Fibroblast of skin of back (primary cell): ENCODE data around the gene KATNBL1.
"Not testable (repeated sequence)": the region's sequence is repeated elsewhere in the genome, so short reads cannot be mapped to it uniquely, and the experiment has no call there.

Experiments
- DNase-seq: peaks from one replicate; pipeline ENCODE4 v3.0.0-alpha.2; 2013

Gene KATNBL1

DNA sequence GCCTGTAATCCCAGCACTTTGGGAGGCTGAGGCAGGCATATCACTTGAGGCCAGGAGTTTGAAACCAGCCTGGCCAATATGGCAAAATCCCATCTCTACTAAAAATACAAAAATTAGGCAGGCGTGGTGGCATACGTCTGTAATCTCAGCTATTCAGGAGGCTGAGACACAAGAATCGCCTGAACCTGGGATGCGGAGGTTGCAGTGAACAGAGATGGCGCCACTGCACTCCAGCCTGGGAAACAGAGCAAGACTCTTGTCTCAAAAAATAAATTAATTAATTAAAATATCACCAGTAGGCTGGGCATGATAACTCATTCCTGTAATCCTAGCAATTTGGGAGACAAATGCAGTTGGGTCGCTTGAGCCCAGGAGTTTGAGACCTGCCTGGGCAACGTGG, 16.6 kb downstream of the KATNBL1 start:
- not testable (repeated sequence) for DNase-seq

DNA sequence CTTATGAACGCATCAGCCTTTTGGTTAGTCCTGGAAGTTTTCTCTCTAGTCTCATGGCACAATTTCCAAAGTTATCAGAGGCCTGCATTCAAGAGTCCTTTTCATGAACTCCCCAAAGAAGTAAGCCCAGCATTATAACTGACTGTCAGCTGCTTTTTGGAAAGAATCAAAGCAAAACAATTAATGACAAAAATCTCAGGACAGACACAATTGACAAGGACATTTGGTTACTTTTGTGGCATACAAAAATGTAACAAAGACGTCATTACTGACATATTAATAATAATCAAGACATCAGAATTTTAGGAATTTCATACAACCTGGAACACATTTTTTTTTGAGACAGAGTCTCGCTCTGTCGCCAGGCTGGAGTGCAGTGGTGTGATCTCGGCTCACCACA, 21.2 kb downstream of the KATNBL1 start:
- no peak for DNase-seq

DNA sequence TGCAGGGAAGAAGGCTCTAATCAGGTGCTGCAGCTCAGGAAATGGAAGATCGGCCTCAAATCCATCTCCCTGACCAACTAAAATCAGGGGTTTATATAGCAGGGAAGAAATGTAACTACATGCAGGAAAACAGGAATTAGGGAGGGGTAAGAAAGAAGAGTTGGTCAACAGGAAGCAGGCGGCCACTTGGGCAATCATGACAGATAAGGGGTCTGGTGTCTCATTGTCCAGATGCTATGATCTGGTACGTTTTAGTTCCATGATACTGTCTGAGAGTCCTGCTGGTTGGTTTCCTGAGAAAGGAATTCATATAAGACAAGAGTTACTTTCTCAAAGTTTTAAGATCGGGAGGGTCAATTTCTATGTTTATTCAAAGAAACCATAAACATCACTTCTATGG, 24.2 kb downstream of the KATNBL1 start:
- DNase-seq, result no peak

DNA sequence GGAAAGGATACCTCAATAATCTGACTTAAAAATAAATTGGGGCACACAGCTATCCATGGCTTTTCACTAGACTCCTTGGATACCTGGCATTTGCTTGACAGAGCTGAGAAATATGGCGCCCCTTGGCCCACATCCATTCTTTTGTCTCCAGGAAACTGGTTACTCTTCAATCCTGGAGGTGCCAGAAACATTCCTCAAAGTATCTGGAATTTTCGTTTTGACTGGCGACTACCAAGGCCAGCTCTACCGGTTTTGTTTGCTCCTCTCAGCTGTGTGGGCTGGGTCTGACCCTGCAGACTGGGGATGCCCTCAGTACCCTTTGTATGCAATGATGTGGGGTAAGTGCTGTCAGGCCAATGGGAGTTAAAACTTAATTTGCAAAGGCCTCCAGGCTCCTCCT, 27.0 kb downstream of the KATNBL1 start:
- DNase-seq, result no peak

DNA sequence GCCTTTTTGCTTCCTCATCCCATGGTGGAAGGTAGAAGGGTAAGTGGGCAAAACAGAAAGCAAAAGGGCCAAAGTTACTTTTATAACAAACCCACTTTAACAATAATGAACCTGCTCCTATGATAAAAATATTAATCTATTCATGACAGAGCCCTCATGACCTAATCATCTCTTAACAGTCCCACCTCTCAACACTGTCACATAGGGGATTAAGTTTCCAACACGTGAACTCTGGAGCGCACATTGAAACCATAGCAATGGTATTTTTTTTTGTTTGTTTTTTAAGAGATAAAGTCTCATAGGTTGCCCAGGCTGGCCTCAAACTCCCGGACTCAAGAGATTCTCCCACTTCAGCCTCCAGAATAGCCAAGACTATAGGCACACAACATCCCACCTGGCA, 30.7 kb downstream of the KATNBL1 start:
- no peak for DNase-seq

DNA sequence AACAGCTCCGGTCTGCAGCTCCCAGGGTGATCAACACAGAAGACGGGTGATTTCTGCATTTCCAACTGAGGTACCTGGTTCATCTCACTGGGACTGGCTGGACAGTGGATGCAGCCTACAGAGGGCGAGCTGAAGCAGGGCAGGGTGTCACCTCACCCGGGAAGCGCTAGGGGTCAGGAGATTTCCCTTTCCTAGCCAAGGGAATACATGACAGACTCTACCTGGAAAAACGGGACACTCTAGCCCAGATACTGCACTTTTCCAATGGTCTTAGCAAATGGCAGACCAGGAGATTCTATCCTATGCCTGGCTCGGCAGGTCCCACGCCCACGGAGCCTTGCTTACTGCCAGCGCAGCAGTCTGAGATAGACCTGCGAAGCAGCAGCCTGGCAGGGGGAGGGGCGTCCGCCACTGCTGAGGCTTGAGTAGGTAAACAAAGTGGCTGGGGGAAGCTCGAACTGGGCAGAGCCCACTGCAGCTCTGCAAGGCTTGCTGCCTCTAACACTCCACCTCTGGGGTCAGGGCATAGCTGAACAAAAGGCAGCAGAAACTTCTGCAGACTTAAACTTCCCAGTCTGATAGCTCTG, 43.8 kb downstream of the KATNBL1 start:
- DNase-seq, result not testable (repeated sequence)

DNA sequence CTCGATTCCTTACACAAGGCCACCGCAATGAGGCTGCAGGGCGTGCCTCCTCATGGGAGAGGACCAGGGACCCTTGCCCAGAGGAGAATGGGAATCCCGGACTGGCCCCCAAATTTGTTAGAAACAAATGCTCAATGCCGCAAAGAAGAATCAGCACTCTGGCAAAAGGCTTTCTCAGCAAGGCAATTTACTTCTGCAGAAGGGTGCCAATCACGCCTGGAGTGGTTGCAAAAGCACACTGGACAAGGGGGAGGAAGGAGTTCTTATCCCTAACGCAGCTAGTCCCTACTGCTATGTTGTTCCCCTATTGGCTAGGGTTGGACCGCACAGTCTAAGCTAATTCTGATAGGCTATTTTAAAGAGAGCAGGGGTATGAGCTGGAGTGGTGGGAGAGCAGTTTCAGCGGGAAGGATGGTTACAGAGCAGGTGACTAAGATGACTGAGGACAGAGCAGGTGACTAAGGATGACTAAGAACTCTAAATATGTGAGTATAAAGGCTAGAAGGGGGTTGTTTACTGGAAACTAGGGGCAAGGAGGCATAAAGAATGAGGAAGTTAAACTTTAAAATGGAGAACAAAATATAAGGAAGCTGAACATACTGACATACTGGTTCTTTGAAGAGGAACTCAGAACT, 48.5 kb downstream of the KATNBL1 start:
- no peak for DNase-seq

DNA sequence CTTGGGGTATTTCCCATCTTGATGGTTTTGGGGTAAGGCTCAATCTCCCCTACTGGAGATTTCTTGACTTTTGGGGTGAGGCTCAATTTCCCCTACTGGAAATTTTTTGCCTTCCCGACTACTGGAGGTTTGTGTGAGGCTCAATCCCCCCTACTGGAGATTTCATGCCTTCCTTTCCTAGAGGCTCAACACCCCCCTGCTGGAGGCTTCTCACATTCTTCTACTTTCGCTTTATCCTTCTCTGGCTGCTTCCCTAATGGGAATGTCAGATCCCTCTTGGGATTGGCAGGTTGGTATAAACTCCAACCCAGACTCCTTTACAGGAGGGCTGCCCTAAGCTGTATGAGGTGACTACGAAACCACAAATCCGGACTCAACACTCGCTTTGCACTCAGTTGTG, 49.2 kb downstream of the KATNBL1 start:
- no peak for DNase-seq

DNA sequence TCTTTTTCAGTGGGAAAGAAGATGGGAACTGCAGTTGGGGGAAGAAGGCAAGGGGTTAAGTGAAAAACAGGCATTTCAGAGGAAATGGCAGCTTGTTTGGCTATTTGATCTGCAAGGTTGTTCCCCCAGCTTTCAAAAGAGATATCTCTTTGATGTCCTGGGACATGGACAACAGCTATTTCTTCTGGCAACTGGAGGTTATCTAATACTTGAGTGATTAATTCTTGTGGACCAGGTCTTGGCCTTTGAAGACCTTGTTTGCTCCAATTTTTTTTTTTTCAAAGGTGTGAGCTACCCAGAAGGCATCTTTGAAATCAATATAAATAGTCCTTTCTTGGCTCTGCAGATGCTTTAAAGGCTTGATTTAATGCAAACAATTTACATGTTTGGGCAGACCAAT, 51.5 kb downstream of the KATNBL1 start:
- DNase-seq, result no peak

DNA sequence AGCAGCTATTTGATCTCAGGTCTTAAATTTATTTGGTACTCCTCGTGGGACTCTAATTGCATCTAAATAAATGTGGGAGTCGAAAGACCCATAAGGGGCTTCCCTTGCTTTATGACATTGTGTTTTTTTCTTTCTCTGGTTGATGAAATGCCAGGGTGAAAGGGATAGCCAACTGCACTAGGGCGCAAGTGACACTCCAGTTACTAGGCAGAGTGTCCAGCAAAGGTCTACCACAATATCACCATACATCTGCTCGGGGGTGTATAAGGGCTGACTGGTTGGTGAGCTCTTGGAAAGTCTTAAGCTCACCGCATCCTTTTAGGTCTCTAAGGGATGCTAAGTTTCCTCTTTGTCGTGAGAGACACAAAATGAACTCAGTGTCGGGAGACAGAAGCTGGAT, 54.0 kb downstream of the KATNBL1 start:
- no peak for DNase-seq

DNA sequence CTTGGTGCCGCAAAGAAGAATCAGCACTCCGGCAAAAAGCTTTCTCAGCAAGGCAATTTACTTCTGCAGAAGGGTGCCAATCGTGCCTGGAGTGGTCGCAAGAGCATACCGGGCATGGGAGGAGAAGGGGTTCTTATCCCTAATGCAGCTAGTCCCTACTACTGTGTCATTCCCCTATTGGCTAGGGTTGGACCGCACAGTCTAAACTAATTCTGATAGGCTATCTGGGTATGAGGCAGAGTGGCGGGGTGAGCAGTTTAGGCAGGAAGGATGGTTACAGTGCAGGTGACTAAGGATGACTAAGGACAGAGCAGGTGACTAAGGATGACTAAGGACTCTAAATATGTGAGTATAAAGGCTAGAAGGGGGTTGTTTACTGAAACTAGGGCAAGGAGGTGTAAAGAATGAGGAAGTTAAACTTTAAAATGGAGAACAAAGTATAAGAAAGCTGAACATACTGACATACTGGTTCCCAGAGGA, 55.1 kb downstream of the KATNBL1 start:
- peak; percentile 19 for DNase-seq

DNA sequence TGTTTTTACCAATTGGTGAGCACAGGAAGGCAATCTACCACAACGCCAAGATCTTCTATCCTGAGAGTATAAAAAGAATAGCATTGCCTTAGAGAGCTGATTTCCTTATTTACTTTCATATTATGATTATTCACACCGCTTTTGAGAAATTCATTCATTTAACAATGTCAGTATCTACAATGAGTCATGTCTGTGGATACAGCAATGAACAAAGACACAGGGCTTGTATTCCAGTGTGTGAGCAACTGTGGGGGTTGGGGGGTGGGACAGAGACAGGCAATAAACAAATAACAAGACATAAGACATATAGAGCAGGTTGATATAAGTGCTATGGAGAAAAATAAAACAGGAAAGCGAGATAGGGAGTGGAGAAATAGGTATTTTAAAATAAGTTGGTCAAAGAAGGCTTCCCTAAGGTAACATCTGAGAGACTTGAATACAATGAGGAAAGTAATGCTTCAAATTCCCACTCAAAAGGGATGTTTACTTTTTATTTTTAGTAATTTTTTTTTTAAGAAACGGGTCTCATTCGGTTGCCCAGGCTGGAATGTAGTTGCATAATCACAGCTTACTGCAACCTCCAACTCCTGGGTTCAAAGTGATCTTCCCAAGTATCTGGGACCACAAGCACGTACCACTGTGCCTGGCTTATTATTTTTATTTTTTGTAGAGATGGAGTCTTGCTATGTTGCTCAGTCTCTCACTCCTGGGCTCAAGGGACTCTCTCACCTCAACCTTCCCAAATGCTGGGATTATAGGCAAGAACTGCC, 62.3 kb downstream of the KATNBL1 start:
- no peak for DNase-seq

DNA sequence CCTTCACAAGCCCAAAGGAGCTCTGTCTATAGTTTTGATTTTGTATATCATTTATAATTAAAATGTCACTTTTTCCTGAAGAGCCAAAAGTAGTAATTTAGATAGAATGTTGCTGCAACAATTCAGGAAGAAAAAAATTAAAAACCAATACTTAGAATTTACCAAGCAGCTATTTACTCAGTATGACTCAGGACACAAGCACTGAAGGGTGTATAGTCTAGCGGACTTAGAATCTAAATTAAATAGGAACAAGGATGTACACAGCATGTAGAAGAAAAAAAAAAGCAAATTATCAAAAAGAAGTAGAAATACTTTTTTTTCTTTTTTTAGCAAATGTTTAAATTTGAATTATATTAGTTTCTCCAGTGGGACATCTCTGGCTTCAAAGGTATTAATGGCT, 76.4 kb downstream of the KATNBL1 start:
- no peak for DNase-seq

DNA sequence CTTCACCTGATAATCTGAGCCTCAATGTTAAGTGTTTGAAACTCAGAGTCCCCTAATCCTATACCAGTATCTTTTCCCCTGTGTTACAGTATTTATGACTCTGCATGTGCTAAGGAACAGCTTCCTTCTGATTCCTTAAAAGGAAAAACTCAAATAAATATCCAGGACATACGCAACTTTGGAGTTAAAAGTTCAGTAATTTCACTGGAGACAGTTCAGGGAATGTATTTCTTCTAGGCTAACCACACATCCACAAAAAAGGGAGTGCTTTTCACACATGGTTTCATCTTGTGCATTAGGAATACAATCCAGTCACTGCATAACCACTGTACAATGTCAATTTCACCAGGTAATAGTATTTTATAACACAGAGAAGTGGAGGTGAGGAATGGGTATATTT, 77.0 kb downstream of the KATNBL1 start:
- DNase-seq, result no peak

DNA sequence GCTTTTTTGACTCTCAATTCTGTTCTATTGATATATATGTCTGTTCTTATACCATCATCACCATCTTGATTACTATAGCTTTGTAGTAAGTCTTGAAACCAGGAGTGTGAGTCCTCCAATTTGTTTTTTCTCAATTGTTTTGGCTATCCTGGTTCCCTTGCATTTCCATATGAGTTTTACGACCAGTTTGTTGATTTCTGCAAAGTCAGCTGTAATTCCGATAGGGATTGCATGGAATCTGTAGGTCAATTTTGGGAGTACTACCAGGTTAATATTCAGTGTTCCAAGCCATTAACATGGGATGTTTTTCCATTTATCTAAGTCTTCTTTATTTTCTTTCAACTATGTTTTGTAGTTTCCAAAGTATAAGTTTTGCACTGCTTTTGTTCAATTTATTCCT, 81.0 kb downstream of the KATNBL1 start:
- no peak for DNase-seq

DNA sequence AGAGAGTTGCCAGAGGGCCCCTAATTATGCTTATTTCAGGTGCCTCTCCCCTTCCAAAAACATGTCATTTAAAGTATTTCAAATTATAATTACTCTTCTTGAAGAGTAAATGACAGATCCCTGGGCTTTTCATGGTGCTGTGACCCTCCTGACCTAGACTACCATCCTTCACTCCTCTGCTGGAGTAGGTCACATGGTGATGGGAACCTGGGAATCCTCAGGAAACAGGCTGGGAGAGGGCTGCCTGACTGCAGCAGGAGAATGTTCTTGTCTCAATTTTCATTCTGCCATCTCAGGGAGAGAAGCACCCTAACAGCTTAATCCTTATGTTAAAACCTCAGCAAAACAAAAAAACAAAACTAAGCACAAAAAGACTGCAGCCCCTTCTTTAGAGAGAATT, 83.4 kb downstream of the KATNBL1 start:
- DNase-seq, result no peak

DNA sequence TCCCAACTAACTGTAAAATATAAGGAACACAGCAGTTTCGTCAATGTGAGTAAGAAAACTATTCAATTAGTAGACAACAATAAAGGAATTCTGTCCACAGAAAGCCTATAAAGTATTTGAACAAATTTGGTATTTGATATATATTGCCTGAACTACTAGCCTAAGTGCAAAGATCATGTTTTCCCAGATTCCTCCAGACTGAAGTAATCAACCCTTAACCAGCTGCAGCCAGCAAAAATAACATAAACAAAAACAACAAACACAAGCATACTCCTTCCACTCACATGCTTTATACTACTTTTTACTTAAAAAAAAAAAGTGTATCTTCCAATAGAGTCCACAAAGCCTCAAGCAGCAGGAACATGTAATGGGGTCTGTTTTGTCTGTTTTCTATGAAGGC, 84.0 kb downstream of the KATNBL1 start:
- DNase-seq, result no peak

DNA sequence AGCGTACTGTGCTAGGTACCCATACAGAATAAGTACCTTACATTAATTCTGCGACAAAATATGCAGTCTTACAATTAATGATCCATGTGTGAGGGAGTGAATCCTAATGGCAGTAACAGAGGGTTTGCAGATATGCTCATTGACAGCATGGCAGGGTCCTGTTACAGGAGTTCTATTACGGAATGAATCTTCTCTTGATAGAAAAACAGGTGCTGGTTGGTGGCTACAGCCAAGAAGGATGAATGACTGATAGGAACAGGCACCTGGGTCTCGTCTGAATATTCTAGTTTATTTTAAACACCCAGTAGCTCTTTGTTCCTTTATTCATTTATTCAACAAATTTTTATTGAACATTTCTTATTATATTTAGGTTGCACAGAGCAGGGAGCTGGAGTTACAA, 85.2 kb downstream of the KATNBL1 start:
- no peak for DNase-seq

DNA sequence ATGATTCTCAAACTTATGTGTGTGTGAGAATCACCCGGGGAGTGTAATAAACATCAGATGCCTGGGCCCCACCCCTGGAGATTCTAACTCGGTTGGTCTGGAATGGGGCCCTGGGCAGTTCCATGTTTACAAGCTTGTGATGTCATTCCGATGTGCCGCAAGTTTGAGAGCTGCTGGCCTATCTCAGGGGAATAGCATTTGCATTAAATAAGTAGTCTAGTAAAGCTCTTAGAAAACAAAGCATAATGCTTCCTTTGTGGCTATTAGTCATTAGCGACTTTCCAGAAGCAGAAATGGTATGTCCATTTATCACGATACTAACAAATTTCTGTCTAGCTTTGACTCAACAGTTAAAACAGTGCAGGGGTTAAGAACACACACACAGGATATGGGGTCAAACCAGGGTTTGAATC, 87.1 kb downstream of the KATNBL1 start:
- DNase-seq, result peak; percentile 90

DNA sequence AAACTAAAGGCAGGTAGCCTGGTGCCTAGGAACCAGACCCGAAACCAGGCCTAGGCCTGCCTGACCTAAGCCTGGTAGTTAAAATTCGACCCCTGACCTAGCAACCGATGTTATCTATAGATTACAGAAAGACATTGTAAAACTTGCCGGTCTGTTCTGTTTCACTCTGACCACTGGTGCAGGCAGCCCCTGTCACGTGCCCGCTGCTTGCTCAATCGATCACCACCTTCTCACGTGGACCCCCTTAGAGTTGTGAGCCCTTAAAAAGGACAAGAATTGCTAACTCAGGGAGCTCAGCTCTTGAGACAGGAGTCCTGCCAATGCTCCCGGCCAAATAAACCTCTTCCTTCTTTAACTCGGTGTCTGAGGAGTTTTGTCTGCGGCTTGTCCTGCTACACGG, 88.1 kb downstream of the KATNBL1 start:
- not testable (repeated sequence) for DNase-seq

DNA sequence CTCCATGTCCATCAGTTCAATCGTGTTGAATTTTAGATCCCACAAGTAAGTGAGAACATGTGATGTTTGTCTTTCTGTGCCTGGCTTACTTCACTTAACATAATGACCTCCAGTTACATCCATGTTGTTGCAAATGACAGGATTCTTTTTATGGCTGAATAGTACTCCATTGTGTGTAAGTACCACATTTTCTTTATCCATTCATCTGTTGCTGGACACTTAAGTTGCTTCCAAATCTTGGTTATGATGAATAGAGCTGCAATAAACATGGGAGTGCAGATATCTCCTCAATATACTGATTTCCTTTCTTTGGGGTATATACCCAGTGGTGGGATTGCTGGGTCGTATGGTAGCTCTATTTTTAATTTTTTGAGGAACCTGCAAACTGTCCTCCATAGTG, 89.5 kb downstream of the KATNBL1 start:
- not testable (repeated sequence) for DNase-seq

DNA sequence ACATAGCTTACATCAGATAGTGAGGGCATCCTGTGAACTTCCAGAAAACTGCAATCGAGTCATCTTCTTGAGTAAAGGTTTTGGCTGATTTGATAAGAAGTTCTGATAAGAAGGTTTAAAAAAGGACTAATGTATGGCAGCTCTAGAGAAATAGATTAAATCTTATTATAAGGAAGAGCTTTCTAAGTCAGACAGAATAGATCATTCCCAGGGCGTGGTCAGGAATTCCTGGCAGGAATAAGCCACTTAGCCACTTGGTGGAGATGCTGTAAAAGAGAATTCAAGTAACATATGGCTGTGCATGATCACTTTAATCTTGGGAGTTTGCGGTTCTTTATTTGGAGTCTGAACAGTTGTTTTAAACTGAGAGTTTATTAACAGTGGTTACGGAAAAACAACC, 90.6 kb downstream of the KATNBL1 start:
- peak; percentile 24 for DNase-seq

DNA sequence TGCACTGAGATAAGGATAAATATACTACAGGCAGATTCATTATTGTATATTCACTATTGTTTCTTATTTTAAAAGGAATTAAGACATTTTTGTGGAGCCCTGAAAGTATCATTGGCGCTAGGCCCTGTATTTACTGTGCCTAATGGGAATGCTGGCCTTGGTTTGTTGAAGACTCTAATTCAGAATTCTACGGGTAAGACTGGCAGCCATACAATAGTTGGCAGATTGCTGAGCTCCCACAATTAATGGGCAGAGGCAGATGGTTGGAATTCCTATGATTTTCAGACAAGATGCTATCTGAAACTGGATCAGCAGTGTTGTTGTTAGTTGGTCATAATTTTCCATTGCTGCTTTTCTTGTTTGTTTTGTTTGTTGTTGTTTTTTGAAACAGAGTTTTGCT, 93.3 kb downstream of the KATNBL1 start:
- DNase-seq, result no peak

DNA sequence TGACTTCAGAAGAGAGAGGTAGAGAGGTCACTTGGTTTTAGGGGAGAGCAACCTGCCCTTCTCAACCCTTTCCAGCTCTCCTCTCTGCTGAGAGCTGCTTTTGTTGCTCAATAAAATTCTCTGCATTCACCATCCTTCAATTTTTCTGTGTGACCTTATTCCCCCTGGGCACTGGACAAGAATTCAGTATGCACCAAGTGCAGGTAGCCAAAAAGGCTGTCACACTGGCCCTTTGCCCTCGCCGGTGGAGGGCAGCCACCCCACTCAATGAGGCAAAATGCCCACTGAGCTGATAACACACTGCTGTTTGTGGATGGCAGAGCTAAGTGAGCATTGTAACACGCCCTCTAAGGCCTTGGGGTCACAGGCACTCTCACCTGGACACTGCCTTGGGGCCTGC, 95.2 kb downstream of the KATNBL1 start:
- no peak for DNase-seq
